Kidney tubule cell (primary cell): ENCODE results near the gene PMPCA.
"Not testable (repeated sequence)": the region's sequence is repeated elsewhere in the genome, so short reads cannot be mapped to it uniquely, and the experiment has no call there.

Experiments
- DNase-seq: peaks from one replicate; pipeline ENCODE4 v3.0.0-alpha.2; 2018; ENCODE audit warnings: low spot score

The PMPCA gene

GRCh38 chr9:136412962-136413361 is 2.5 kb downstream of the PMPCA start:
- no peak for DNase-seq

GRCh38 chr9:136416427-136416826 is 6.0 kb downstream of the PMPCA start:
- no peak for DNase-seq

- no peak for DNase-seq
These were observed 6.5 kb downstream of the PMPCA start for GRCh38 chr9:136416914-136417313.

GRCh38 chr9:136418182-136419091 is 8.0 kb downstream of the PMPCA start:
- DNase-seq: no peak

GRCh38 chr9:136419092-136419420 is 8.6 kb downstream of the PMPCA start:
- no peak for DNase-seq

- no peak for DNase-seq
These were observed 11.3 kb downstream of the PMPCA start for GRCh38 chr9:136421791-136422190.

- no peak for DNase-seq
These were observed 12.4 kb downstream of the PMPCA start for GRCh38 chr9:136422876-136423275.

GRCh38 chr9:136423432-136424146 is 13.1 kb downstream of the PMPCA start:
- no peak for DNase-seq

- no peak for DNase-seq
These were observed 14.4 kb downstream of the PMPCA start for GRCh38 chr9:136424750-136425362.

GRCh38 chr9:136425367-136425766 is 14.9 kb downstream of the PMPCA start:
- DNase-seq: not testable (repeated sequence)

- DNase-seq: no peak
These were observed 16.3 kb downstream of the PMPCA start for GRCh38 chr9:136426787-136427186.

GRCh38 chr9:136429075-136429628 is 18.7 kb downstream of the PMPCA start:
- no peak for DNase-seq

GRCh38 chr9:136429683-136430491 is 19.4 kb downstream of the PMPCA start:
- no peak for DNase-seq

GRCh38 chr9:136430588-136431234 is 20.3 kb downstream of the PMPCA start:
- no peak for DNase-seq

GRCh38 chr9:136431782-136432350 is 21.4 kb downstream of the PMPCA start:
- DNase-seq: no peak

GRCh38 chr9:136432591-136432990 is 22.1 kb downstream of the PMPCA start:
- no peak for DNase-seq

GRCh38 chr9:136433043-136433715 is 22.7 kb downstream of the PMPCA start:
- no peak for DNase-seq

- no peak for DNase-seq
These were observed 23.6 kb downstream of the PMPCA start for GRCh38 chr9:136433849-136434579.

- no peak for DNase-seq
These were observed 24.2 kb downstream of the PMPCA start for GRCh38 chr9:136434580-136435169.
